B cell (primary cell): ENCODE measurements around the gene DDR2.
"Not testable (repeated sequence)": the region's sequence is repeated elsewhere in the genome, so short reads cannot be mapped to it uniquely, and the experiment has no call there.

Experiments
- CTCF ChIP-seq: fragments of 200-600 bp; IDR thresholded peaks from one replicate; pipeline ENCODE4 v1.8.0; 2022; ENCODE audit warnings: antibody characterized with exemption, mild to moderate bottlenecking
- EZH2 ChIP-seq: IDR thresholded peaks from 2 replicates; pipeline ENCODE4 v1.6.1; 2012; ENCODE audit warnings: borderline replicate concordance, low read depth, mild to moderate bottlenecking, moderate library complexity, low read length; ENCODE audit not compliant: insufficient read depth, poor library complexity, severe bottlenecking

- TF ChIP-seq CTCF, EZH2: not testable (repeated sequence)
These were observed 156.5 kb downstream of the DDR2 start for GRCh38 chr1:162788783-162789182.
